PC-9 (cell line): ENCODE data around the gene PRKACB. TPM values are rescaled to one million over a fixed set of nuclear protein-coding genes. Genes with fewer than 3 reads are reported as not detected.

Experiments
- BruUV-seq: library from RNA; stranded (reverse); fragments of 400-500 nt; replicated peaks from 2 replicates; lab custom pipeline; 2021; lab: Mats Ljungman, UMichigan
- CTCF ChIA-PET: fragments of 300-600 bp; sonication (Branson Sonifier 250); formaldehyde crosslinking; loops from one replicate; lab custom pipeline; 2022; ENCODE audit warnings: antibody characterized with exemption; lab: Charles Lee
- POLR2A ChIA-PET: fragments of 300-600 bp; sonication (Branson Sonifier 250); formaldehyde crosslinking; loops from one replicate; lab custom pipeline; 2022; ENCODE audit warnings: antibody characterized with exemption; ENCODE audit not compliant: unreplicated experiment; lab: Charles Lee
- DNase-seq, 2 experiments: peaks; one replicate each; pipeline versions ENCODE4 v3.0.0 to v3.0.0-alpha.2; 2015 to 2022; ENCODE audit warnings: mixed read lengths in 1 of 2
- H2AFZ ChIP-seq: fragments of 200-600 bp; sonication (generic); 2 replicates; pipeline ENCODE4 v1.8.1; 2017; ENCODE audit warnings: antibody characterized with exemption
- H3F3A ChIP-seq: fragments of 200-600 bp; sonication (generic); 2 replicates; pipeline ENCODE4 v1.8.1; 2017; ENCODE audit warnings: antibody characterized with exemption, mild to moderate bottlenecking, low read depth; ENCODE audit not compliant: insufficient read depth
- H3K27ac ChIP-seq: fragments of 200-600 bp; sonication (generic); 2 replicates; pipeline ENCODE4 v1.6.1; 2016; ENCODE audit warnings: mixed run types
- H3K27me3 ChIP-seq: fragments of 200-600 bp; sonication (generic); 2 replicates; pipeline ENCODE4 v1.6.1; 2016; ENCODE audit warnings: low read depth, mixed run types; ENCODE audit not compliant: insufficient read depth
- H3K36me3 ChIP-seq: fragments of 200-600 bp; sonication (generic); 2 replicates; pipeline ENCODE4 v1.6.1; 2016; ENCODE audit warnings: low read depth, mixed run types
- H3K4me1 ChIP-seq: fragments of 200-600 bp; sonication (generic); replicated peaks from 2 replicates; pipeline ENCODE4 v1.6.1; 2016; ENCODE audit warnings: mixed run types; ENCODE audit not compliant: insufficient read depth
- H3K4me2 ChIP-seq: fragments of 200-600 bp; sonication (generic); 2 replicates; pipeline ENCODE4 v1.6.1; 2017; ENCODE audit warnings: mixed run types
- H3K4me3 ChIP-seq: fragments of 200-600 bp; sonication (generic); 2 replicates; pipeline ENCODE4 v1.6.1; 2016; ENCODE audit warnings: mixed run types
- H3K79me2 ChIP-seq: fragments of 200-600 bp; sonication (generic); 2 replicates; pipeline ENCODE4 v1.6.1; 2017; ENCODE audit warnings: low read depth, mixed run types
- H3K9me2 ChIP-seq: fragments of 200-600 bp; sonication (generic); 2 replicates; pipeline ENCODE4 v1.8.1; 2017; ENCODE audit warnings: mild to moderate bottlenecking; ENCODE audit not compliant: insufficient read depth
- H3K9me3 ChIP-seq: fragments of 200-600 bp; sonication (generic); 2 replicates; pipeline ENCODE4 v1.8.1; 2016; ENCODE audit warnings: low read depth; ENCODE audit not compliant: insufficient read depth
- H4K20me1 ChIP-seq: fragments of 200-600 bp; sonication (generic); 2 replicates; pipeline ENCODE4 v1.8.1; 2017; ENCODE audit not compliant: insufficient read depth
- CTCF ChIP-seq: fragments of 200-600 bp; sonication (generic); conservative IDR thresholded peaks from 2 replicates; pipeline ENCODE4 v1.6.1; 2017; ENCODE audit warnings: mixed run types, antibody characterized with exemption, mild to moderate bottlenecking, moderate library complexity
- EZH2 ChIP-seq: fragments of 200-600 bp; sonication (generic); IDR thresholded peaks from 2 replicates; pipeline ENCODE4 v1.8.0; 2017; ENCODE audit warnings: antibody characterized with exemption, low read depth
- intact Hi-C: fragments of 100-400 bp; cut with micrococcal nuclease; formaldehyde crosslinking; loops from one replicate; pipeline ENCODE4 v1.10.0; 2022; ENCODE audit not compliant: unreplicated experiment
- total RNA-seq: library from RNA; stranded (reverse); gene quantifications from 2 replicates; pipeline ENCODE4 v1.2.3, GENCODE V29; 2021

Gene PRKACB
- total RNA-seq, 1 experiment from 2014 or later = 16.7 TPM

GRCh38 chr1:84116558-84116957 lies 27.5 kb upstream of the PRKACB start:
- Histone ChIP-seq H3K4me2 (no peak overlapping the region), H3K36me3 (no peaks in the 10 kb centered on the region), H3K9me3 (no peaks in the 10 kb centered on the region), H4K20me1 (no peaks in the 10 kb centered on the region), H3K27me3 (no peaks in the 10 kb centered on the region), H3K27ac (no peak overlapping the region), H3K4me1 (no peaks in the 10 kb centered on the region), H3K9me2 (no peaks in the 10 kb centered on the region), H2AFZ (no peak overlapping the region), H3K4me3 (no peak overlapping the region), H3K79me2 (no peaks in the 10 kb centered on the region; the same call in 1 of the 2 replicates), H3F3A (no peaks in the 10 kb centered on the region)
- TF ChIP-seq EZH2 = no peak
- no peak for DNase-seq
- CTCF ChIA-PET = interaction anchor here (0.7 kb wide), 1 partner anchor 677 kb away, joined by 4 read pairs; no protein-coding TSS in a partner anchor
- POLR2A ChIA-PET = no interaction called here
- no TSS peak for BruUV-seq
- intact Hi-C loops = no loop called here

- Histone ChIP-seq H3K79me2 (no peaks in the 10 kb centered on the region; the same call in 1 of the 2 replicates), H3K36me3 (no peaks in the 10 kb centered on the region), H3K4me1 (no peaks in the 10 kb centered on the region), H3K27me3 (no peaks in the 10 kb centered on the region), H3K4me2 (no peak overlapping the region), H3K27ac (no peak overlapping the region), H4K20me1 (no peaks in the 10 kb centered on the region), H2AFZ (no peak overlapping the region), H3K4me3 (no peak overlapping the region), H3K9me3 (no peaks in the 10 kb centered on the region), H3K9me2 (no peaks in the 10 kb centered on the region), H3F3A (no peaks in the 10 kb centered on the region)
- intact Hi-C loops = no loop called here
- ChIA-PET POLR2A (interaction anchor here (0.6 kb wide), 1 partner anchor 762 kb away, joined by 4 read pairs; no protein-coding TSS in a partner anchor), CTCF (interaction anchor here (0.6 kb wide), 1 partner anchor 9 kb away, joined by 3 read pairs; no protein-coding TSS in a partner anchor)
- no TSS peak for BruUV-seq
- no peak for DNase-seq
- TF ChIP-seq CTCF (no peak), EZH2 (no peak)
These were observed 26.2 kb upstream of the PRKACB start for GRCh38 chr1:84117868-84118267.

- ChIA-PET POLR2A (no interaction called here), CTCF (interaction anchor here (0.6 kb wide), 1 partner anchor 190 kb away, joined by 5 read pairs; no protein-coding TSS in a partner anchor)
- Histone ChIP-seq H4K20me1 (no peaks in the 10 kb centered on the region), H3K27ac (no peak overlapping the region), H3K36me3 (no peaks in the 10 kb centered on the region), H3K79me2 (no peaks in the 10 kb centered on the region; the same call in 1 of the 2 replicates), H3K27me3 (no peaks in the 10 kb centered on the region), H3K4me3 (no peak overlapping the region), H3F3A (no peaks in the 10 kb centered on the region), H3K9me2 (no peaks in the 10 kb centered on the region), H2AFZ (no peak overlapping the region), H3K4me1 (no peaks in the 10 kb centered on the region), H3K9me3 (no peaks in the 10 kb centered on the region), H3K4me2 (no peak overlapping the region)
- intact Hi-C loops = loop anchor here (10.0 kb wide), 1 partner anchor 127 kb away; the partner anchor contains the start of gene TTLL7
- no peak for DNase-seq
- BruUV-seq = no TSS peak
- no peak for TF ChIP-seq CTCF
These were observed 22.7 kb upstream of the PRKACB start for GRCh38 chr1:84121360-84121759.
